Testis (tissue), 3 donors: Measurements from ENCODE around the gene SEC24B. TPM values are rescaled to one million over a fixed set of nuclear protein-coding genes. Genes with fewer than 3 reads are reported as not detected.

Experiments used
- DNase-seq: peaks from one replicate; pipeline ENCODE4 v3.0.0-alpha.2; 2019
- H3K27ac ChIP-seq, 2 donors: fragments of 200-600 bp; sonication (generic); one replicate each; pipeline ENCODE4 v1.5.1; 2019
- H3K27me3 ChIP-seq: fragments of 200-600 bp; sonication (generic); one replicate; pipeline ENCODE4 v1.5.1; 2019
- H3K36me3 ChIP-seq: fragments of 200-600 bp; sonication (generic); one replicate; pipeline ENCODE4 v1.5.1; 2017; ENCODE audit warnings: low read depth; ENCODE audit errors: missing control alignments
- H3K4me1 ChIP-seq: fragments of 200-600 bp; sonication (generic); one replicate; pipeline ENCODE4 v1.5.1; 2019
- H3K4me3 ChIP-seq, 2 donors: fragments of 200-600 bp; sonication (generic); one replicate each; pipeline ENCODE4 v1.5.1; 2017 to 2019
- H3K9me3 ChIP-seq: fragments of 200-600 bp; sonication (generic); one replicate; pipeline ENCODE4 v1.5.1; 2017
- CTCF ChIP-seq, 3 experiments: fragments of 450-650 bp in 2 of 3; fragments of 200-600 bp in 1 of 3; sonication (generic) in 1 of 3; IDR thresholded peaks; one replicate each; pipeline ENCODE4 v1.5.1; 2016 to 2019; ENCODE audit warnings: antibody characterized with exemption in 3 of 3, mild to moderate bottlenecking in 2 of 3, moderate library complexity in 1 of 3
- POLR2A ChIP-seq: fragments of 450-650 bp; IDR thresholded peaks from one replicate; pipeline ENCODE4 v1.6.1; 2017; ENCODE audit warnings: antibody characterized with exemption, mild to moderate bottlenecking, moderate library complexity
- WGBS, 2 donors: methylation state at CpG; one replicate each; pipeline ENCODE4 v1.1.5; 2018; 5-methylcytosine and 5-hydroxymethylcytosine counted together
- intact Hi-C: fragments of 100-400 bp; cut with DNase I; formaldehyde crosslinking; loops from one replicate; pipeline ENCODE4 v1.15.1; 2023; ENCODE audit warnings: low total_unique reads
- polyA plus RNA-seq: library from polyadenylated mRNA; stranded (reverse); fragments of 350-450 nt; fragmentation: Illumina TruSeq; extraction: RNeasy Lipid Tissue Mini Kit (QIAGEN cat#74804); gene quantifications from one replicate; pipeline ENCODE4 v1.2.3, GENCODE V29; 2014; ENCODE audit warnings: low read depth, low replicate concordance; ENCODE audit not compliant: insufficient read depth
- total RNA-seq, 2 donors: library from RNA; depleted of rRNA; stranded (reverse); fragments of >200 nt; gene quantifications; one replicate each; pipeline ENCODE4 v1.2.3, GENCODE V29; 2016

The SEC24B gene
- total and polyA plus RNA-seq, 3 donors from 2014 or later: 22.7 to 38.6 (median 36.0) TPM

DNA sequence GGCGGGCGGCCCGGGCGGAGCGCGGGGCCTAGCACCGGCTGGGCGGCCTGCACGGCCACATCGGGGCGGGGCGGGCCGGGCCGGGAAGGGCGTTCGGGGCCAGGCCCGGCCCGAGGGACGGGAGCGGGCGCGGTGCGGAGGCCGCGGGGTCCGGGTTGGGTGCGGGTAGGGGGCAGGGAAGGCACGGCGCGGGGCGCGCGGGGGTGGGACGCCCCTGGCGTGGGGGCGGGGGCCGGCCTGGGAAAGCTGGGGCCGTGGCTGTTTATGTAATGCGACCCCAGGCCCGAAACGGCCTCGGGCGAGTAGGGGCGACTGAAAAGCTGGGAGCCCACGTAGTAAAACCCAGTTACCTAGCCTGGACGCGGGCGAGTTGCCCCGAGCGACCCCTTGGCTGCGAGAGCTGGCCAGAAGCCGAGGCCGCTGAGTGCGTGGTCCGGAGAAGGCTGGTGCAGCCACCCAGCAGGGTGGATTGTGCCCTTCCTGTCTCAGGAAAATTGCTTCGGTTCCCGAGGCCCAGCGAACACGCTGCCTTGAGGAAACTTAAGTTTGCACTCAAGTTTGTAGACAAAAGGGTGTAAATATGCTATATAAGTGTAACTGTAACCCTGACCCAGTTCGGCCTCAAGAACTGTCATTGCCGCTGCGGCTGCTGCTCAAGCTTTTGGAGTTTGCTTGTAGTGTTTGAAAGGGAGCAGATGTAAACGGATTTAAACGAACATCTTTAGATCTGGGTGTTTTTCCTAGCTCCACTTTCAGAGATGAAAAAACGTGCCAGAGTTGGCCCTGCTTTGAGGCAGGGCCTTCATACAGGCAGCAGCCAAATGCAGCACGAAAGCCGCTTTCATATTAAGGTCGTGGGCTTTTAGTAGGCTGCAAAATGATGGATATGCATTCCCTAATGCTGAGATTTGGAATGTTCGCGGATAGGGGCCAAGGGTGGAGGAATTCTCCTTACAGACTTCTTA lies 674 bp downstream of the SEC24B start:
- no peaks in the 10 kb centered on the region for H3K27me3 ChIP-seq
- peak; percentile 55 for DNase-seq
- H3K4me1 ChIP-seq: peaks cover 22% of the 10 kb centered on the region
- peak overlapping the region; percentile 68 to 83 for H3K4me3 ChIP-seq
- H3K9me3 ChIP-seq: no peaks in the 10 kb centered on the region
- H3K36me3 ChIP-seq: no peaks in the 10 kb centered on the region
- peak overlapping the region; percentile 82 to 94 for H3K27ac ChIP-seq
- intact Hi-C loops: loop anchor here (10.0 kb wide), 1 partner anchor 121 kb away; no protein-coding TSS in a partner anchor
- 0 to 1% methylated on average over 15 to 38 of the region's 70 CpGs for WGBS, 2 donors
- TF ChIP-seq POLR2A (no peak), CTCF (IDR thresholded peaks at IDR 0.05) (no peak)

DNA sequence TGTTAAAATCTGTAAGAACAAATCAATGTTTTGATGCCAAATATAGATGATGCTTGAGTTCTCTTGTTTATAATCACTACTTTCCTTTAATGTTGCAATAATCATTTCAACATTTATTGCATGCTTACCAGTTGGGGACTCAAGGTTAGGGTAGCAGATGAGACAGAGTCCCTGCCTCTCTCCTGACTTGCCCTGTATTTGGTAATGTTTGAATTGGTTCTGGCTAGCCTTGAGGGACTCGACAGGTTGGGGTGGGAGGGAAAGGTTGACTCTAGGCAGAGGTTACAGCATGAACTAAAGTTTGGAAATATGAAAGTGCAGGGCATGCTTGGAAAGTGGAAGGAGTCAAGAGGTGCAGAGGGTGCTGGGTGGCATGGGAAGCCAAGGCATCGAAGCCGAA lies 2.0 kb downstream of the SEC24B start:
- intact Hi-C loops: loop anchor here (10.0 kb wide), 1 partner anchor 119 kb away; no protein-coding TSS in a partner anchor
- H3K36me3 ChIP-seq: no peaks in the 10 kb centered on the region
- DNase-seq: no peak

DNA sequence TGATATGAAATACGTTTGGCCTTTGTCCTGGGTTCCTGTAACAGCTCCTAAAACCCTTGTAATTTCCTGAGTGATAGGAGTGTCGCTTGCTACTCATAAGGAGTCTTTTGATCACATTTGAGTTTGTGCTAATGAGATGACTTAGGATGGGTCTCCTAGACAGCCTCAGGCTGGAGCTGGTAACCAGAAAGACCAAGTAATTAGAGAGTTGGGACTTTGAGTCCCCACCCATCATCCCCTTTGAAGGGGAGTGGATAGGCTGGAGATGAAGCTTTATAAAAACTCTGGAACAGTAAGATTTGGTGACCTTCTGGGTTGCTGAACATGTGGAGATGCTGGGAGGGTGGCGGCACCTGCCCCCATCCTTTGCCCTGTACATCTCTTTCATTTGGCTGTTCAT lies 2.9 kb downstream of the SEC24B start:
- peaks cover 22% of the 10 kb centered on the region for H3K4me1 ChIP-seq
- no peaks in the 10 kb centered on the region for H3K9me3 ChIP-seq
- intact Hi-C loops: loop anchor here (10.0 kb wide), 1 partner anchor 118 kb away; no protein-coding TSS in a partner anchor
- no peaks in the 10 kb centered on the region for H3K36me3 ChIP-seq
- H3K27me3 ChIP-seq: no peaks in the 10 kb centered on the region
- TF ChIP-seq CTCF (IDR thresholded peaks at IDR 0.05): no peak
- TF ChIP-seq POLR2A: no peak
- WGBS, 2 donors: 68 to 71% methylated on average over 3 of the region's 3 CpGs
- no peak for DNase-seq
- H3K27ac ChIP-seq: peak overlapping the region in 1 of 2 donors; percentile 41
- no peak overlapping the region for H3K4me3 ChIP-seq

More for the DNA sequence above, 2.0 kb downstream of the SEC24B start:
- Histone ChIP-seq H3K4me1 (peaks cover 22% of the 10 kb centered on the region), H3K9me3 (no peaks in the 10 kb centered on the region), H3K27me3 (no peaks in the 10 kb centered on the region), H3K27ac (no peak overlapping the region), H3K4me3 (no peak overlapping the region)
- 57 to 58% methylated on average over 3 of the region's 3 CpGs for WGBS, 2 donors
- TF ChIP-seq CTCF (IDR thresholded peaks at IDR 0.05) (no peak), POLR2A (no peak)

DNA sequence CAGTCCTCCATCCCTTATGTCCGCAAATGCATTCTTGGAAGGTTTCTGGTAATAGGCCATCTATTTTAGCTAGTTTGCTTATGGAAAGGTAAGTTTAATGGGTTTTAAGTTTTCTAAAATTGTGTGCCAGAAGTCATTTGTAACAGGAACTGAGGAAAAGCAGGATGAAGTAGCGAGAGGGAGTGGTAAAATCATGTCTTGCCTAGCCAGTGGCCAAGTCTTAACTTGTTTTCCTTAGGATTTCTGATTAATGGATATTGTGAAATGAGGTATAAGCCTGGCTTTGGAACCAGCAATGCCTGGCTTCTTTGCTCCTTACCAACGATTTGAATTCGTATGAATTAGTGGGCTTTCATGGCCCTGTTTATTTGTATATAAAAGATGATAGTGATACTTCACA lies 7.3 kb downstream of the SEC24B start:
- H3K27me3 ChIP-seq: no peaks in the 10 kb centered on the region
- TF ChIP-seq CTCF (IDR thresholded peaks at IDR 0.05) (no peak), POLR2A (no peak)
- intact Hi-C loops: no loop called here
- H3K4me1 ChIP-seq: peaks cover 1% of the 10 kb centered on the region
- H3K4me3 ChIP-seq: no peak overlapping the region
- WGBS, 2 donors: 61 to 69% methylated on average over 4 of the region's 4 CpGs
- no peak for DNase-seq
- H3K36me3 ChIP-seq: no peaks in the 10 kb centered on the region
- H3K27ac ChIP-seq: no peak overlapping the region
- no peaks in the 10 kb centered on the region for H3K9me3 ChIP-seq
